B cell (primary cell): Measurements from ENCODE around the gene ANK3. TPM values are rescaled to one million over a fixed set of nuclear protein-coding genes. Genes with fewer than 3 reads are reported as not detected.

ENCODE experiments used
- ATAC-seq: fragments of 200-7000 bp; cut with Tn5 transposase; one replicate; pipeline ENCODE4 v1.10.0; 2021; ENCODE audit warnings: low read depth, mild to moderate bottlenecking, moderate number of reproducible peaks, moderate library complexity
- CTCF ChIA-PET: fragments of 350-600 bp; sonication (Branson Sonifier 250); formaldehyde crosslinking; loops from one replicate; lab custom pipeline; 2021; ENCODE audit warnings: antibody characterized with exemption, inconsistent platforms; lab: Charles Lee
- POLR2A ChIA-PET: fragments of 350-600 bp; sonication (Branson Sonifier 250); formaldehyde crosslinking; loops from one replicate; lab custom pipeline; 2021; ENCODE audit warnings: antibody characterized with exemption; lab: Charles Lee
- DNase-seq: peaks from one replicate; pipeline ENCODE4 v3.0.0; 2013
- H2AFZ ChIP-seq: 2 replicates; pipeline ENCODE4 v1.6.1; 2012; ENCODE audit warnings: mild to moderate bottlenecking, low read depth, low read length; ENCODE audit not compliant: insufficient read depth, poor library complexity, severe bottlenecking
- H3K27ac ChIP-seq, 2 donors: 1 replicate in 1 of 2; 2 replicates in 1 of 2; pipeline ENCODE4 v1.5.1; 2012 to 2013; ENCODE audit warnings: low read length in 2 of 2, mild to moderate bottlenecking in 2 of 2, moderate library complexity in 1 of 2
- H3K27me3 ChIP-seq, 4 experiments: fragments of 200-600 bp in 1 of 4; sonication (generic) in 1 of 4; replicated peaks in 1 of 4; 1 replicate in 2 of 4; 2 replicates in 2 of 4; pipeline versions ENCODE4 v1.6.1 to v1.7.0; 2013 to 2016; ENCODE audit warnings: low read length in 3 of 4, mild to moderate bottlenecking in 2 of 4, mixed read lengths in 1 of 4, moderate library complexity in 1 of 4; ENCODE audit not compliant: insufficient read depth in 4 of 4, control insufficient read depth in 3 of 4; ENCODE audit errors: control extremely low read depth in 1 of 4
- H3K36me3 ChIP-seq, 2 experiments: replicated peaks in 1 of 2; 1 replicate in 1 of 2; 2 replicates in 1 of 2; pipeline versions ENCODE4 v1.6.1 to v1.7.1; 2013; ENCODE audit warnings: low read length in 1 of 2; ENCODE audit not compliant: insufficient read depth in 2 of 2, control insufficient read depth in 1 of 2; ENCODE audit errors: control extremely low read depth in 1 of 2, extremely low read depth in 1 of 2
- H3K4me1 ChIP-seq, 2 donors: fragments of 200-600 bp in 1 of 2; sonication (generic) in 1 of 2; 1 replicate in 1 of 2; 2 replicates in 1 of 2; pipeline versions ENCODE4 v1.5.1 to v1.6.1; 2013 to 2017; ENCODE audit warnings: low read length in 2 of 2; ENCODE audit not compliant: control insufficient read depth in 2 of 2, insufficient read depth in 2 of 2
- H3K4me2 ChIP-seq: replicated peaks from 2 replicates; pipeline ENCODE3; 2012; ENCODE audit warnings: mild to moderate bottlenecking, low read depth, low read length; ENCODE audit not compliant: poor library complexity, severe bottlenecking
- H3K4me3 ChIP-seq, 5 experiments: fragments of 200-600 bp in 1 of 5; sonication (generic) in 1 of 5; 1 replicate in 3 of 5; 2 replicates in 2 of 5; pipeline versions ENCODE4 v1.5.1 to v1.7.0; 2011 to 2016; ENCODE audit warnings: low read length in 4 of 5, mild to moderate bottlenecking in 4 of 5, low read depth in 2 of 5, control low read depth in 1 of 5, moderate library complexity in 1 of 5; ENCODE audit not compliant: insufficient read depth in 1 of 5; ENCODE audit errors: control extremely low read depth in 1 of 5, extremely low read depth in 1 of 5
- H3K79me2 ChIP-seq: fragments of 200-600 bp; sonication (generic); one replicate; pipeline ENCODE4 v1.6.0; 2016; ENCODE audit warnings: low read length; ENCODE audit not compliant: control insufficient read depth, insufficient read depth
- H3K9ac ChIP-seq: fragments of 200-600 bp; sonication (generic); 2 replicates; pipeline ENCODE4 v1.6.1; 2017; ENCODE audit warnings: mild to moderate bottlenecking, low read length, moderate library complexity
- H3K9me3 ChIP-seq, 3 donors: one replicate each; pipeline versions ENCODE4 v1.6.1 to v1.7.1; 2013; ENCODE audit warnings: low read length in 2 of 3; ENCODE audit not compliant: control insufficient read depth in 2 of 3, insufficient read depth in 1 of 3; ENCODE audit errors: control extremely low read depth in 1 of 3
- H4K20me1 ChIP-seq: 2 replicates; pipeline ENCODE4 v1.6.0; 2012; ENCODE audit warnings: mild to moderate bottlenecking, low read length; ENCODE audit not compliant: insufficient read depth, control insufficient read depth, poor library complexity, severe bottlenecking
- H3K27ac Mint-ChIP-seq: one replicate; pipeline ENCODE4 v1.8.0; 2021; ENCODE audit warnings: mixed read lengths
- H3K27me3 Mint-ChIP-seq: one replicate; pipeline ENCODE4 v1.8.0; 2021; ENCODE audit warnings: mixed read lengths
- H3K4me1 Mint-ChIP-seq: one replicate; pipeline ENCODE4 v1.8.0; 2021; ENCODE audit warnings: mixed read lengths
- H3K4me3 Mint-ChIP-seq: one replicate; pipeline ENCODE4 v1.8.0; 2021; ENCODE audit warnings: mixed read lengths
- H3K9me3 Mint-ChIP-seq: one replicate; pipeline ENCODE4 v1.8.0; 2022; ENCODE audit warnings: mixed read lengths; ENCODE audit not compliant: insufficient read depth
- CTCF ChIP-seq: fragments of 200-600 bp; IDR thresholded peaks from one replicate; pipeline ENCODE4 v1.8.0; 2022; ENCODE audit warnings: antibody characterized with exemption, mild to moderate bottlenecking
- EZH2 ChIP-seq: IDR thresholded peaks from 2 replicates; pipeline ENCODE4 v1.6.1; 2012; ENCODE audit warnings: borderline replicate concordance, low read depth, mild to moderate bottlenecking, moderate library complexity, low read length; ENCODE audit not compliant: insufficient read depth, poor library complexity, severe bottlenecking
- WGBS: methylation state at CpG from one replicate; pipeline ENCODE4 v1.1.5; 2013; ENCODE audit warnings: missing lambda C conversion rate; ENCODE audit not compliant: insufficient coverage; 5-methylcytosine and 5-hydroxymethylcytosine counted together
- intact Hi-C: fragments of 100-400 bp; cut with micrococcal nuclease; formaldehyde crosslinking; loops from one replicate; pipeline ENCODE4 v1.10.0; 2022
- polyA plus RNA-seq: library from polyadenylated mRNA; depleted of rRNA; stranded (reverse); fragments of >200 nt; gene quantifications from 2 replicates; pipeline ENCODE4 v1.2.3, GENCODE V29; 2012
- total RNA-seq, 2 donors: library from RNA; stranded (reverse); fragments of 120-200 nt in 1 of 2; gene quantifications; 1 replicate in 1 of 2; 2 replicates in 1 of 2; pipeline versions ENCODE4 v1.2.3 to v1.2.4, GENCODE V29; 2013 to 2022

Gene ANK3
- total and polyA plus RNA-seq, 2 donors (not counting 1 experiment from before 2014, with no cell fraction given), result 4.9 to 21.6 TPM

GRCh38 chr10:60187691-60188090, 202.0 kb downstream of the ANK3 start:
- no peak for TF ChIP-seq EZH2
- TF ChIP-seq CTCF, result no peak
- Histone ChIP-seq H3K36me3 (no peaks in the 10 kb centered on the region), H3K4me3 (no peak overlapping the region), H3K9ac (no peak overlapping the region), H3K79me2 (no peaks in the 10 kb centered on the region), H3K4me1 (no peaks in the 10 kb centered on the region), H4K20me1 (no peaks in the 10 kb centered on the region), H3K9me3 (no peaks in the 10 kb centered on the region), H3K27me3 (no peaks in the 10 kb centered on the region), H3K27ac (no peak overlapping the region), H2AFZ (no peak overlapping the region), H3K4me2 (no peak overlapping the region)
- POLR2A ChIA-PET, result no interaction called here
- no peak for ATAC-seq
- Mint-ChIP-seq H3K4me1 (no peaks in the 10 kb centered on the region), H3K27me3 (no peaks in the 10 kb centered on the region), H3K4me3 (no peak overlapping the region), H3K9me3 (peaks cover 5% of the 10 kb centered on the region), H3K27ac (no peak overlapping the region)
- WGBS, result no CpG with 5 or more reads among the region's 1 CpG
- CTCF ChIA-PET, result no interaction called here
- intact Hi-C loops, result no loop called here
- DNase-seq, result no peak

GRCh38 chr10:60186315-60187071, 203.2 kb downstream of the ANK3 start:
- Histone ChIP-seq H3K9ac (no peak overlapping the region), H3K4me1 (no peaks in the 10 kb centered on the region), H3K79me2 (no peaks in the 10 kb centered on the region), H3K4me2 (no peak overlapping the region), H4K20me1 (no peaks in the 10 kb centered on the region), H2AFZ (no peak overlapping the region), H3K27me3 (no peaks in the 10 kb centered on the region), H3K9me3 (no peaks in the 10 kb centered on the region), H3K36me3 (no peaks in the 10 kb centered on the region), H3K27ac (no peak overlapping the region), H3K4me3 (no peak overlapping the region)
- POLR2A ChIA-PET, result no interaction called here
- 98% methylated on average over 14 of the region's 14 CpGs for WGBS
- H3K27ac Mint-ChIP-seq, result no peak overlapping the region
- H3K4me1 Mint-ChIP-seq, result no peaks in the 10 kb centered on the region
- TF ChIP-seq CTCF (no peak), EZH2 (no peak)
- CTCF ChIA-PET, result interaction anchor here (0.9 kb wide), 1 partner anchor 11 kb away, joined by 3 read pairs; no protein-coding TSS in a partner anchor
- DNase-seq (no peak), ATAC-seq (no peak)
- no peaks in the 10 kb centered on the region for H3K27me3 Mint-ChIP-seq
- intact Hi-C loops, result no loop called here
- H3K4me3 Mint-ChIP-seq, result no peak overlapping the region
- H3K9me3 Mint-ChIP-seq, result peaks cover 5% of the 10 kb centered on the region
